ENCODE data around the gene TMEM130.
A peak's percentile ranks its signal among the peaks of the same experiment; 100 is the strongest.

Gene TMEM130, protein sequence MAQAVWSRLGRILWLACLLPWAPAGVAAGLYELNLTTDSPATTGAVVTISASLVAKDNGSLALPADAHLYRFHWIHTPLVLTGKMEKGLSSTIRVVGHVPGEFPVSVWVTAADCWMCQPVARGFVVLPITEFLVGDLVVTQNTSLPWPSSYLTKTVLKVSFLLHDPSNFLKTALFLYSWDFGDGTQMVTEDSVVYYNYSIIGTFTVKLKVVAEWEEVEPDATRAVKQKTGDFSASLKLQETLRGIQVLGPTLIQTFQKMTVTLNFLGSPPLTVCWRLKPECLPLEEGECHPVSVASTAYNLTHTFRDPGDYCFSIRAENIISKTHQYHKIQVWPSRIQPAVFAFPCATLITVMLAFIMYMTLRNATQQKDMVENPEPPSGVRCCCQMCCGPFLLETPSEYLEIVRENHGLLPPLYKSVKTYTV

DNA sequence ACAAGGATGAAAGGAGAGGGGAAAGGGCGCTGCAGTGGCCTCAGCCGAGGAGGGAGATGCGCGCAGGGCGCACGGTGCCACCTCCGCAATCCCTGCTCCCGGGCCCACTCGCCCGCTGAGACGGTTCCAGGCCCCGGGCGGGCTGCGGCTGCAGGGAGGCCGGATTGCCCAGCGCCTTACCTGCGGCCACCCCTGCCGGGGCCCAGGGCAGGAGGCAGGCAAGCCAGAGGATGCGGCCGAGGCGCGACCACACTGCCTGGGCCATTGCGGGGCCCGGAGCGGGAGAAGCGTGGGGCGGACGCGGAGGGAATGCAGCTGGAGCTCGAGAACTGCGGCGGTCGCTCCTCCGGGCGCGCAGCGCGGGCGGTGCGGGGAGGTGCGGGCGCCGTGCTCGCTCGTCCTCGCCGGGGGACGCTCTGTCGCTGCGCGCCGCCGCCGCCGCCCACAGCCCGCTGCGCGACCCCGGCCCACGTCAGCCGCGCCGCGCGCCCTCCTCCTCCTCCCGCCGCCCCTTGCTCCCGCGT lies at the start of gene TMEM130:
Gene TMEM130 (minus strand): TSS at position 418 of the 524 bp plus-strand sequence. CDS start 153 bp downstream, at position 265.
- DNase-seq (ENCODE audit: low spot score) = no peak

DNA sequence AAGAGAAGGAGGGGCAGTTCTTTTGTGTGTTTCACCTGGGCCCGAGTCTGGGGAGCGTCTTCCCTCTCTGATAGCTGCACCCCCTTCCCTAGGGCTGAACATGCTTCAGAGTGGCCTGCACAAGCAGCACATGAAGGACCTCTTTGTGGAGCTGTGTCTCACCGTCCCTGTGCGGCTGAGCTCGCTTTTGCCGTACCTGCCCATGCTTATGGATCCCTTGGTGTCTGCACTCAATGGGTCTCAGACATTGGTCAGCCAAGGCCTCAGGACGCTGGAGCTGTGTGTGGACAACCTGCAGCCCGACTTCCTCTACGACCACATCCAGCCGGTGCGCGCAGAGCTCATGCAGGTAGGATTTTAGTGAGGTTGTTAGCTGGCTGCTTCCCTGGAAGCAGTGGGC lies 47.5 kb upstream of the TMEM130 start:
- no peak for DNase-seq (ENCODE audit: low spot score)

GRCh38 chr7:98913612-98914011 lies 43.8 kb upstream of the TMEM130 start:
- DNase-seq (ENCODE audit: low spot score) = no peak

DNA sequence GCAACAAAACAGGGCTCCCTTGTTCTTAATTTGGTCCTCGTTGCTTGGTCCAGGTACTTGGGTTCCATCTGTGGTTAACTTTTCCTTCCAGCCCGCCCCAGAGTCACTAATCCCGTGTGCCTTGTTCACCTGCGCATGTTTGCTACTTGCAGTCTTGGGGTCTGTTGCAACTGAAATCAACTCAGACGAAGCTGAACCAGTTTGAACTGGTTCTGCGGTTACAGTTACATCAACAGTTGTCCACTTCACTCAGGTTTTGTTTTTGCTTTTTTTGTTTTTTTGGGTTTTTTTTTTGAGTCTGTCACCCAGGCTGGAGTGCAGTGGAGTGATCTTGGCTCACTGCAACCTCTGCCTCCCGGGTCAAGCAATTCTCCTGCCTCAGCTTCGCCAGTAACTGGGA lies 43.2 kb upstream of the TMEM130 start:
- DNase-seq (ENCODE audit: low spot score) = no peak

- no peak for DNase-seq (ENCODE audit: low spot score)
Measured at GRCh38 chr7:98911916-98912315, 42.1 kb upstream of the TMEM130 start.

DNA sequence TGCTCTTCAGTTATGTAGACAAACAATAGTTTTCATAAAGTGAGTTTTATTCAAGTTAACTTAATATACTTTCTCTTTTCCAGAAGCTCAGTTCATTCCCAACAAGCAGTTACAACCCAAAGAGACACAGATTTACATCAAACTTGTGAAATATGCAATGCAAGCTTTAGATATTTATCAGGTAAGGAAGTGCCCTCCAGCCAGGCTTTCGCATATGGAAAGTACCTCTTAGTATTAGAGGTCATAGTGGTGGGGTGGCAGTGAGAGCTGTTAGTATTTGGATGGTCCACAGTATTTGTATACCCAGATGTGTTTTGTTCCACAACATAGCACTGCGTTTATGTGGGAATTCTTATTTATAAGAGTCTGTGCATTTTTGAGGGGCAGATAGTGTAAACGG lies 40.6 kb upstream of the TMEM130 start:
- no peak for DNase-seq (ENCODE audit: low spot score)

DNA sequence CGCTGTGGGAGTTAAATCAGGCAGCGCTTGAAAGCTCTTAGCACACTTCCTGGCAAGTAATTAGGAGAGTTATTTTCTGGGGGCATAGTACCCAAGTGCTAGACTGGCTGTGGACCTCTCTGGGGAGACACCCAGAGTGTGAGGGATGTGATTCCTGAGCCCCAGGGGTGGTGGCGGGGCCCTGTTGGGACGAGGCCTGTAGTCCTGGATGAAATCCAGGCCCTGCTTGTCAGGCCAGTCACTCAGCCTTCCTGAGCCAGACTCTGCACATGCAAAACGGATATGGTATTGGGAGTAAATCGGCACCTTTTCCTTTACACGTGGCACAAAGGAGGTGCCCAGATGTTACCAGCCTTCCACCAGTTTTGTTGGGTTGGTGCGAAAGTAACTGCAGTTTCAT lies 39.7 kb upstream of the TMEM130 start:
- DNase-seq (ENCODE audit: low spot score) = no peak

DNA sequence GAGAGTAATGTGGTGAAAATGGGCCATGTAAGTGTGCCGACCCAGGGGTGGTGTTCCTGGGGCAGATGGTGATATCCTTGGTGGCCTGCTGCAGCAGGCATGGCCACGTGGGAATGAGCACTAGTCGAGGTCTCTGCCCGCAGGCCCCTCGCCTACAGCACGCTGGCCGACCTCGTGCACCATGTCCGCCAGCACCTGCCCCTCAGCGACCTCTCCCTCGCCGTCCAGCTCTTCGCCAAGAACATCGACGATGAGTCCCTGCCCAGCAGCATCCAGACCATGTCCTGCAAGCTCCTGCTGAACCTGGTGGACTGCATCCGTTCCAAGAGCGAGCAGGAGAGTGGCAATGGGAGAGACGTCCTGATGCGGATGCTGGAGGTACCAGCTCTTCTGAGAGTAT lies 38.8 kb upstream of the TMEM130 start:
- DNase-seq (ENCODE audit: low spot score) = no peak

DNA sequence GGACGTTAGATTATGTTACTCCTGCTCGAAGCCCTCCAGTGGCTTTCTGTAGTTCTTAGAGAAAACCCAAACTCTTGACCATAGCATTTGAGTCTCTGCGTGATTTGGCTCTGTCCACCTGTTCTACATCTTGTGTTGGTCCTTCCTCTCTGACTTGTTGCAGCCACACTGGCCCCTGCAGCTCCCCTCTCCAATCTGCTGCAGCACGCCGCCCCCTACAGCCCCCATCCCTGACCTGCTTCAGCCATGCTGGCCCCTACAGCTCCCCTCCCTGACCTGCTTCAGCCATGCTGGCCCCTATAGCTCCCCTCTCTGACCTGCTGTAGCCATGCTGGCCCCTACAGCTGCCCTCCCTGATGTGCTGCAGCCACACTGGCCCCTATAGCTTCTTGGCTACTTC lies 37.8 kb upstream of the TMEM130 start:
- no peak for DNase-seq (ENCODE audit: low spot score)

DNA sequence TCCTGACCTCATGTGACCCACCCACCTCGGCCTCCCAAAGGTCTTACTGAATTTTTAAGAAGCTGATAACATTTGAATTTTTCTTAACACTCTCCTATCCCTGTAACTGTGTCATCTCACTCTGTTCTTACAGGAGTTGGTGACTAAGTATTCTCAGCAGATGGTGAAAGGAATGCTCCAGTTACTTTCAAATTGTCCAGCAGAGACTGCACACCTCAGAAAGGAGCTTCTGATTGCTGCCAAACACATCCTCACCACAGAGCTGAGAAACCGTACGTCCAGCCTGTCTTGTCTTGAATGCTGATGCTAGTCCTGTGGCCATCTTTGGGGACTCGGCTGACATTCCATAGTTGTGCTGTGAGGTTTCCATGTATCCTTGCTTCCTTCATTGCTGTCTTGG lies 33.4 kb upstream of the TMEM130 start:
- no peak for DNase-seq (ENCODE audit: low spot score)

- DNase-seq (ENCODE audit: low spot score) = no peak
Measured at GRCh38 chr7:98902523-98902922, 32.7 kb upstream of the TMEM130 start.

DNA sequence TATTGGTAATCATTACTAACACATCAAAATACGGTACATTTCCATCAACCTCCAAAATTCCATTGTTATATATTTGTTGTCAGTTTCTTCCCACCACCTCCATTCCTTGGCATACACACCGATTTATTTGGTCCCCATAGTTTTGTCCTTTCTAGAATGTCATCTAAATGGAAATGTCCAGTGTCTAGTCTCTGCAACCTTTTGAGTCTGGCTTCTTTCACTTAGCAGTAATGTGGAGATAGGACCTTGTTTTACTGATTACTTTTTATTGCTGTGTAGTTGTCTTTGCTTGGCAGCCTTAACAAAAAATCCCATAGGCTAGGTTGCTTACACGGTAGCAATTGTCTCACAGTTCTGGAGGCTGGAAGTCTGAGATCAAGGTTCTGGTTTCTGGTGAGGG lies 31.0 kb upstream of the TMEM130 start:
- no peak for DNase-seq (ENCODE audit: low spot score)

DNA sequence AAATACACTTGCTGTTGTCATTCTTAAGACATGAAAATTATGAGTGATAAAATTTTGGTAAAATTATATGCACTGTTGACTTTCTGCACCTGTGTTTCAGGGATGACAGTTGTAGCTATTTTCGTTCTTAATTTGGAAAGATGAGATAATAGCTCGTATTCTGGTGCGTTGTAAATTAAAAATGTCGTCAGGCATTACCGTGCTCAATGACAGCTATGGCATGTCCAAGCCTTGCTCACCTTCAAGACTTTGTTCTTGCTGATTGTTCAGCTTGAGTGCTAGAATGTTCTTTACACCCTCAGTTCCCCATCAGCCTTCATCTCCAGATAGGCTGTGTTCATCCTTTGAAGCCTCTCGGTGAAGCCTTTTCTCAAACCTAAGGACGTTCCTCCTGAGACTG lies 30.0 kb upstream of the TMEM130 start:
- no peak for DNase-seq (ENCODE audit: low spot score)

DNA sequence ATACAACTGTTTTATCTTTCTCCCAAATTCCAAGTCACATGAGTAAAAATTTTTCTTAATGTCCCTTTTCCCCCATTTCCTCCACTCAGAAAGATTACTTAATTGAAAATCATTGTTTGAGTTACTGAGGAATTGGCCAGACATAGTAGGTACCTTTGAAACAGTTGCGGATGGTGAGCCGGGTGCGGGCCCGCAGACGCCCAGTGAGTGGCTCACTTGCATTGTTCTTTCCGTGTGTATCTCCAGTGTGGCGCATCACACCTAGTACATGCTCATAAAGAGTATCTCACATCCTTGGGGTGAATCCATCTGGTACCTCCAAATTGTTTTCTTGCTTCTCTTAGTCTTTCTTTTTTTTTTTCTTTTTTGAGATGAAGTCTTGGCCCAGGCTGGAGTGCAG lies 22.8 kb upstream of the TMEM130 start:
- DNase-seq (ENCODE audit: low spot score) = no peak

DNA sequence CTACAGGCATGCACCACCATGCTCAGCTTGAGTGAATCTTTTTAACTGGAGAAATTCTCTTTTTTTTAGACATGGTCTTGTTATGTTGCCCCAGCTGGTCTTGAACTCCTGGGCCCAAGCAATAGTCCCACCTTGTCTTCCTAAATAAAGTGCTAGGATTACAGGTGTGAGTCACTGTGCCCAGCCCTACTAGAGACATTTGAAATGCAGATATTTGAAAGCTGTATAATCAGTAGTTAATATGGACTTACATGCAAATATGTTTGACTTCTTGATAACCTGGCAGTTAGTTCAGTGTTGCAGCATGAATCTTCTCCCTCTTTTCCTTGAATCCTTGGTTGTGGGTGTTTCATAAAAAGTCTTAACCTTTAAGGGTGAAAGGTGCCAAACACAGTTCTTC lies 17.2 kb upstream of the TMEM130 start:
- DNase-seq (ENCODE audit: low spot score) = no peak

DNA sequence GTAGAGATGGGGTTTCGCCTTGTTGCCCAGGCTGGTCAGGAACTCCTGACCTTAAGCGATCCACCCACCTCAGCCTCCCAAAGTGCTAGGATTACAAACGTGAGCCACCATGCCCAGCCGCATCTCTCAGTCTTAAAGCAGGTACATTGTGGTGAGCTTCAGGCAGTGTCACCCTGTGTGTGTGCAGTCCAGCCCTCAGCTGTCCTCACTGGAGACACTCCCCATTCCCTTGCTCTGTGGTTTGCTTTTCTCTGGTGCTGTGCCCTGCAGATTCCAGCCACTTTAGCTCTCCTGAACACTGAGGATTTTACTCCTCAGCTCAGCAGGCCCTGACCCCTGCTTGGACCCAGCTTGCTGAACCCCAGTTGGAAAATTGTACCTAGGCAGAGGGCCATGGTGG lies 14.6 kb upstream of the TMEM130 start:
- no peak for DNase-seq (ENCODE audit: low spot score)

GRCh38 chr7:98881561-98882315 lies 11.9 kb upstream of the TMEM130 start:
- DNase-seq (ENCODE audit: low spot score) = no peak

GRCh38 chr7:98880485-98880884 lies 10.7 kb upstream of the TMEM130 start:
- no peak for DNase-seq (ENCODE audit: low spot score)

DNA sequence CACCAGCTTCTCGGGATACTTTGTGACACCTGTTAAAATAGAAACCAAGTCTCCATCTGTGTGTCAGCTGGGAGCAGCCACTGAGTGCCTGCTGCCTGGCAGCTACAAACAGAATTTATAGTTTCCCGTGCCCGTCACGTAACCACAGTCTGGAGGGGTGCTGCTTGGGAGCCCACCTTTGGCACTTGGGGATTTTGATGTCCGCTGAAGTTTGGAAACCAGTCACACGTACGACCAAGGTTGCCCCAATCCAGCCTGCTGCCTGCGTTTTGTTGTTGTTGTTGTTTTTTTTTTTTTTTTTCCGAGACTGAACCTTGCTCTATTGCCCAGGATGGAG lies 10.1 kb upstream of the TMEM130 start:
- DNase-seq (ENCODE audit: low spot score) = no peak

- DNase-seq (ENCODE audit: low spot score) = peak; percentile 17
Measured at GRCh38 chr7:98879198-98879978, 9.6 kb upstream of the TMEM130 start.

DNA sequence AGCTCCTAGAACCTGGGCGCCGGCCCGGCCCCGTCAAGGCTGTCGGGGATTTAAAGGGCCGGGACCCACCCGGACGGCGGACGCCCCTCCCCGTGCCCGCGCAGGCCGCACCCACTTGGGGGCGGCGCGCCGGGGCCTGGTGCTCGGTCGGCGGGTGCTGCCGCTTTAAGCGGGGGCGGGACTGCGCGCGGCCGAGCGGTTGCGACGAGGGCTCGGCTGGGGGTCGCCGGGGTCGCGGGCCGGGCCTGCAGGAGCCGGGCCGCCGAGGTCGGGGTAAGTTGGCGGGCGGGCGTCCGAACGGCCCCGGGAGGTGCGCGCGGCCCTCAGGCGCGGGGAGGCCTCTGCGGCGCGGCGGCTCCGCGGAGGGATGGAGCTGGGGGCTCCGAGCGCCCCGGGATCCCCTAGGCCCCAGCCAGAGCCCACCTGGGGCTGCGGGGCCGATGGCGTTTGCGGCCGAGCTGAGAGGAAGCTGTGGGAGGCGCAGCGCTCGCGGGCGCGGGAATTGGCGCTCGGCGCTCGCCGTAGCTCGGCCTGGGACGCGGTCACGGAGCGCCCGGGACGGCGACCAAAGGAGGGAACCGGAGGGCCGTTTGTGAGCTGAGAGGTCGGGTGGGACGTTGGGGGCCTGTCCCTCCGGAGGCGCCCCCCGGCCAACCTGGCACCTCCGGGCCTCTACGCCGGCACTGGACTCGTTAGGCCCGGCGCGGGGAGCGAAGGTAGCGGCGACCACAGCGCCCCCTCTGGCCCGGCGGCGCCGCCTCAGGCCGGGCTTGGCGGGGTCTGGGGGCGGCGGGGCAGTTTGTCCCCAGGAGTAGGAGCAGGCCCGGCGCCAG lies 8.8 kb upstream of the TMEM130 start, which contains the start of gene TRRAP:
Gene TRRAP (plus strand): TSS at position 168 of the 833 bp plus-strand sequence. CDS start 2,619 bp downstream, outside the sequence.
- DNase-seq (ENCODE audit: low spot score) = peak; percentile 60
